Measurements from ENCODE around the gene BRICD5.

The BRICD5 gene

DNA sequence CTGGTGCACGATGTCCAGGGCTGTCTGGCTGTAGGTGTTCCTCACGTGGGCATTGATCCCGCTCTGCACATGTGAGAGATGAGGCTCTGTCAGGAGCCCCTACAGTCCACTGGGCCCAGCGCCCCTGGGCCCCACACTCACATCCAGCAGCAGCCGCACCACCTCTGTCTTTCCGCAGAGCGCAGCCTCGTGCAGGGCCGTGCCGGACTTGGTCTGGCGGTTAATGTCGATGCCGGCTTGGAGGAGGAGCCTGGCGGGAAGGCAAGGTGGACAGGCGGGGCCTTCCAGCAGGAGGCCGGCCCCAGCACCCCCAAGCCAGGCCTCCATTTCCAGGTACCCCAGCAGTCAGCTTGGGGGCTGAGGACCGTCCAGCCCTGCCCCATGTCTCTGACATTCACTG is 23.5 kb downstream of the BRICD5 start:
- no peak for DNase-seq (ENCODE audit: low spot score)
- TF ChIP-seq, protein P1, sequence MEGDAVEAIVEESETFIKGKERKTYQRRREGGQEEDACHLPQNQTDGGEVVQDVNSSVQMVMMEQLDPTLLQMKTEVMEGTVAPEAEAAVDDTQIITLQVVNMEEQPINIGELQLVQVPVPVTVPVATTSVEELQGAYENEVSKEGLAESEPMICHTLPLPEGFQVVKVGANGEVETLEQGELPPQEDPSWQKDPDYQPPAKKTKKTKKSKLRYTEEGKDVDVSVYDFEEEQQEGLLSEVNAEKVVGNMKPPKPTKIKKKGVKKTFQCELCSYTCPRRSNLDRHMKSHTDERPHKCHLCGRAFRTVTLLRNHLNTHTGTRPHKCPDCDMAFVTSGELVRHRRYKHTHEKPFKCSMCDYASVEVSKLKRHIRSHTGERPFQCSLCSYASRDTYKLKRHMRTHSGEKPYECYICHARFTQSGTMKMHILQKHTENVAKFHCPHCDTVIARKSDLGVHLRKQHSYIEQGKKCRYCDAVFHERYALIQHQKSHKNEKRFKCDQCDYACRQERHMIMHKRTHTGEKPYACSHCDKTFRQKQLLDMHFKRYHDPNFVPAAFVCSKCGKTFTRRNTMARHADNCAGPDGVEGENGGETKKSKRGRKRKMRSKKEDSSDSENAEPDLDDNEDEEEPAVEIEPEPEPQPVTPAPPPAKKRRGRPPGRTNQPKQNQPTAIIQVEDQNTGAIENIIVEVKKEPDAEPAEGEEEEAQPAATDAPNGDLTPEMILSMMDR (IDR thresholded peaks at IDR 0.05; ENCODE audit: extremely low read depth, insufficient read depth, missing control alignments) = no peak

DNA sequence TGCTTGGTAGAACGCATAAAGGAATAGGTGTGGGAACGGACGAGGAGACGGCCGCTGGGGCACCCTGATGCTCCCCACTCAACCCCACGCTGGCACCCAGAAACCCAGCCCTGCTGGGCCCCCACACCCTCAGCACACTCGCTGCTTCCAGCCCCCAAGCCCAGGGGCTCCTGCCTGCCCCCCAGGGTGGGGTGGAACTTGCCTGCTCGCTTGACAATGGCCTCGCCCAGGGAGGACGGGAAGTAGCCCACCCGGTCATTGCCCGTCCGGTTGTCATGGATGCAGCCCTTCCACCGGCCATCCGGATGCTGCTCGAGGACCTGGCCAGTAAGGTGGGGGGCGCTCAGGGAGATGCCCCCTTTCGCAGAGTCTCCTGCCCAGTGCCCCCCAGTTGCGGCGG is 24.2 kb downstream of the BRICD5 start:
- TF ChIP-seq, protein P1 (IDR thresholded peaks at IDR 0.05; ENCODE audit: extremely low read depth, insufficient read depth, missing control alignments) = no peak
- DNase-seq (ENCODE audit: low spot score) = no peak
- in situ Hi-C loops (cut with MboI; ENCODE audit: low pct_unique_long_range_greater_than_20kb, low sequenced_read_pairs, unreplicated experiment) = no loop called here

More for the DNA sequence above, 23.5 kb downstream of the BRICD5 start:
- in situ Hi-C loops (cut with MboI; ENCODE audit: low pct_unique_long_range_greater_than_20kb, low sequenced_read_pairs, unreplicated experiment) = no loop called here

DNA sequence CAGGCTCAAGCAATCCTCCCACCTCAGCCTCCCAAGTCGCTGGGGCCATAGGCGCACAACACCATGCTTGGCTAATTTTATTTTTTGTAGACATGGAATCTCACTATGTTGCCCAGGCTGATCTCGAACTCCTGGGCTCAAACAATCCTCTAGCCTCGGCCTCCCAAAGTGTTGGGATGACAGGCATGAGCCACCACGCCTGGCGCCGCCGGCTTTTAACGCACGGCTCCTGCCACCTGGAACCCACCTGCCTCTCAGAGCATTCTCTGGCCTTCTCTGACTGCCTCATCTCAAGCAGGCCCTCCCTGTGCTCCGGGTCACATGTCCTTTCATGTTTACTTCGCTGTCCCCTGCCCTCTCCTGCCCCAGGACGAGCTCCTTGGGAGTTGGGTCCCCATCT is 24.6 kb downstream of the BRICD5 start:
- in situ Hi-C loops (cut with MboI; ENCODE audit: low pct_unique_long_range_greater_than_20kb, low sequenced_read_pairs, unreplicated experiment) = no loop called here
- TF ChIP-seq, protein P1 (IDR thresholded peaks at IDR 0.05; ENCODE audit: extremely low read depth, insufficient read depth, missing control alignments) = no peak
- DNase-seq (ENCODE audit: low spot score) = no peak

DNA sequence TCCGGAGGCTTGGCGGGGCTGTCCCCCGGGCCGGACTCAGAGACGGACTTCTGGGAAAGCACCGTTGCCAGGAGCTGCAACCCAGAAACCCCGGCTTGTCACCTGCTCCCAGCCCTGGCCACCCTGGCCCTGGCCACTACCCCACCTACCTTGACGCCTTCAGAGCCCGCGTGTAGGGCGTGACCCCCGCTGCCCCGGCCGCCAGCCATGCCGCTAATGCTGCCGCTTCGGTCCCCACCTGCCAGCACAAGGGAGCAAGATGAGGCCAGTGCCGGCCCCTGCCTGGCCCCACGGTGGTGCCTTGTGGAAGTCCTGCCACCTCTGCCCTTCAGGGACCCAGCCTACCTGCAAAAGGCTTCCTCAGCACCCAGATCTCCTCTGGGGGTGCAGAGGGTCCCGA is 25.7 kb downstream of the BRICD5 start:
- no peak for DNase-seq (ENCODE audit: low spot score)
- in situ Hi-C loops (cut with MboI; ENCODE audit: low pct_unique_long_range_greater_than_20kb, low sequenced_read_pairs, unreplicated experiment) = no loop called here
- TF ChIP-seq, protein P1 (IDR thresholded peaks at IDR 0.05; ENCODE audit: extremely low read depth, insufficient read depth, missing control alignments) = no peak

DNA sequence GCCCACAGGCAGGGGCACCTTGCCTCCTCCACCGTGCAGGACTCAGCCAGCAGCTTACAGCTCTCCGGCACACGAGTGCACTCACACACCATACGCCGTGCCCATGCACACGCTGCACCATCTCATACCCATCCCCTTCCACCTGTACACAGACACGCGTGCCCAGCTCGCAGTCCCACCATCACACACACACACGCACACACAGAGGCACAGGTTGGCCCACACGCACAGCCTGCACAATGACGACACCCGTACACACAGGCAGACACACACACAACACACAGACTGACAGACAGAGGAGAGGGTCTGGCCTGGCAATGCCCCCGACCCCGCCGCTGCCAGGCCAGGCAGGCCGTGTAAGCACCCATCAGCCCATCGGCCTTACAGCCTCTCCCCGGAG is 26.3 kb downstream of the BRICD5 start:
- no peak for DNase-seq (ENCODE audit: low spot score)
- TF ChIP-seq, protein P1 (IDR thresholded peaks at IDR 0.05; ENCODE audit: extremely low read depth, insufficient read depth, missing control alignments) = no peak
- in situ Hi-C loops (cut with MboI; ENCODE audit: low pct_unique_long_range_greater_than_20kb, low sequenced_read_pairs, unreplicated experiment) = no loop called here

DNA sequence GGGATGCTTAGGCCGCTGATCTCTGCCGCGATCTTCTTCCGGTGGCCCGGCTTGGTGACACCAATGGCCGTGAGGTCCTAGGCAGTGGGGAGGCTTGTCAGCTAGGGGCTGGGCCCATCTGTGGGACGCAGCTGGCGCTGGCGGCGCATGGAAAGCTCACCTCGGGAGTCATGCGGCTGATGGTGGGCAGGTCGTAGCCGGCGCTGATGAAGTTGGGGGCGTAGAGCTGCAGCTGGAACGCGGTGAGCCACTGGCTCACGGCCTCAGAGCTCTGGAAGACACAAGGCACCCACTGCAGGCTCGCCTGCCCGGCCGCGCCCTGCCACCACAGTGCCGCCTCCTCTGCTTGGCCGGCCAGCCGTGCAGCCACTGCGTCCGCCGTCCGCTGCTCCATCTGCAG is 27.0 kb downstream of the BRICD5 start:
- no peak for DNase-seq (ENCODE audit: low spot score)
- in situ Hi-C loops (cut with MboI; ENCODE audit: low pct_unique_long_range_greater_than_20kb, low sequenced_read_pairs, unreplicated experiment) = no loop called here
- TF ChIP-seq, protein P1 (IDR thresholded peaks at IDR 0.05; ENCODE audit: extremely low read depth, insufficient read depth, missing control alignments) = no peak

DNA sequence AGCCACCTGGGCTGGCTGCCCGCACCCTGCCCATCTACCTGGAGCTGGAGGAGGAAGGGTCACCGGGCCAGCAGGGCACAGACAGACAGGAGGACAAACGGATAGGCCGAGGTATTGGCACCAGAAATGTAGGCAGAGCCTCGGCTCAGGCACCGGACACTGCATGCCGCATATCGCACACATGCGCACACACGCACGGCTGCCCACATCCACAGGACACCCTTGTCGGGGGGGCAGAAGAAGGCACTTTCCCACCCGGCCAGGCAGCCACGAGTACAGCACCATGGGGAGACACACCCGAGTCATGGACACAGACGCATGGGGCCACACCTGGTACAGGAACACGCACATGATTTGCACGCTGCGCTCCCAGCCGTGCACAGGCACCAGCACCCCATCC is 28.7 kb downstream of the BRICD5 start:
- TF ChIP-seq, protein P1 (IDR thresholded peaks at IDR 0.05; ENCODE audit: extremely low read depth, insufficient read depth, missing control alignments) = no peak
- in situ Hi-C loops (cut with MboI; ENCODE audit: low pct_unique_long_range_greater_than_20kb, low sequenced_read_pairs, unreplicated experiment) = no loop called here
- no peak for DNase-seq (ENCODE audit: low spot score)

All from GM13977 (cell line).